T1000 (cell line): ENCODE measurements around the gene METTL14.

Source experiments
- DNase-seq: peaks from one replicate; lab custom pipeline; 2025; ENCODE audit warnings: mixed read lengths; lab: John Stamatoyannopoulos, UW

METTL14 gene

GRCh38 chr4:118734491-118735205, 49.5 kb downstream of the METTL14 start:
- no peak for DNase-seq

GRCh38 chr4:118736900-118737299, 51.7 kb downstream of the METTL14 start:
- DNase-seq: no peak

GRCh38 chr4:118738090-118738489, 52.9 kb downstream of the METTL14 start:
- no peak for DNase-seq

DNA sequence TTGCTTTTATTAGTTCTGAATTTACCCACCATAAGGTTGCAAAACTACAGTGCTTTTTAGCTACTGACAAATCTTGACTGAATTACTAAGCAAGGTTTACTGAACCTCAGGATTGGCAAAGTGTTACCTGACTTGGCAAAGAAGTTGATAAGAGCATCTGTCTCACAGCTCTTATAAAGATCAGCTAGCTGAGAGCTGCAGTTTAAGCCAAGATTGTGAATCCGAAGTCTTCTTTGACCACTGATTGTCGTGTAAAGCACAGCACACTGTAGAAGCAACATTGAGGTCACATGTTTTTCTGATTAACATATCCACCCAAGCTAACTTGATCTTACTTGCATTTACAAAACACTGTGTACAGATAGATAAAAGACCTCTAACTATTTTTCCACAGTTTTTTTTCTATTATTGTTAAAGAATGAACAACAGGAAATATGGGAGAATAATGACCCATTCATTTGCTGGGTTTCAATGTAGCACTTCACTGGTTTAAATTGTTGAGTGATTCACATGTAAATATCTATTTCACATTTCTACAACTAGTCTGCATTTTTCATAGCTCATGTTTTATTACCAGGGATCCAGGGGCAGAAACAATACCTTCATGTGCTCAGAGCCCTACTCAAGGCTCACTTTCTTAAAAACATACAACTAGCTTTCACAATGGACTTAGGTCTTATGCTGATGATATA, 54.0 kb downstream of the METTL14 start:
- DNase-seq: no peak

GRCh38 chr4:118740869-118741268, 55.7 kb downstream of the METTL14 start:
- DNase-seq: no peak

- DNase-seq: no peak
Observed at GRCh38 chr4:118741301-118741855, 56.2 kb downstream of the METTL14 start.

DNA sequence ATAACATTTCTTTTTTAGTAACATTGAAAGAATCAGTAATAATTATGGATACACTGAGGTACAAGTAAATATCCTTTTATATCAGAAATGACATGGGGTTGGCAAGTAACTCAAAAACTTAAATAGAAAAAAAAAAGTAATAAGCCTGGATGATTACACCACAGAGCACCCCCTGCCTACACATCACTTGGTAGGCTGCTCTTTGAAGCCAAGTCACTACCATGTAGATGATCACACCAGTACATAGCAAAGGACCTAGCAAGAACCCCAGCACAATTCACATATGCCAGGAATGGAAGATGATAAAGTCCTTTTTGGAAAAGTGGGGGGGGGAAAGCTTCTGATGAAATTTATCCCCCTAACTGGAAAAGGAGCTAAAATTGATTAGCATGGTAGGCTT, 56.9 kb downstream of the METTL14 start:
- no peak for DNase-seq

DNA sequence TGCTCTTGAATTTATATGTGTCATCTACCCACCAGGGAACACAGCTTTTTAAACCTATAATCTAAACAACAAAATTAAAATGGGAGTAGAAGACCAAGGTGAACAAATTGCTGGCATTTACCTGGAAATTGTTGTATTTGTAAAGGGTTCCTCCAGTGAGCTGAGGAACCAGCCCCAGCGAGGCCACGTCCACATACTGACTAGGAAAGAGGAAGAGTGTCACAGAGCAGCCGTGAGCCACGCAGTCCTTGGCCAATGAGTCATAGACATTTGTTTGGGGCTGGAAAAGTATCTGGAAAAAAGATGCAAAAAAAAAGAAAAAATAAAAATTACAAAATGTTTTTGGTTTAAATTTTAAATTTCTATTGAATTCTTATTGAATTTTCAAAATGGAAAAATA, 58.7 kb downstream of the METTL14 start:
- no peak for DNase-seq

- no peak for DNase-seq
Observed at GRCh38 chr4:118745357-118745756, 60.2 kb downstream of the METTL14 start.

DNA sequence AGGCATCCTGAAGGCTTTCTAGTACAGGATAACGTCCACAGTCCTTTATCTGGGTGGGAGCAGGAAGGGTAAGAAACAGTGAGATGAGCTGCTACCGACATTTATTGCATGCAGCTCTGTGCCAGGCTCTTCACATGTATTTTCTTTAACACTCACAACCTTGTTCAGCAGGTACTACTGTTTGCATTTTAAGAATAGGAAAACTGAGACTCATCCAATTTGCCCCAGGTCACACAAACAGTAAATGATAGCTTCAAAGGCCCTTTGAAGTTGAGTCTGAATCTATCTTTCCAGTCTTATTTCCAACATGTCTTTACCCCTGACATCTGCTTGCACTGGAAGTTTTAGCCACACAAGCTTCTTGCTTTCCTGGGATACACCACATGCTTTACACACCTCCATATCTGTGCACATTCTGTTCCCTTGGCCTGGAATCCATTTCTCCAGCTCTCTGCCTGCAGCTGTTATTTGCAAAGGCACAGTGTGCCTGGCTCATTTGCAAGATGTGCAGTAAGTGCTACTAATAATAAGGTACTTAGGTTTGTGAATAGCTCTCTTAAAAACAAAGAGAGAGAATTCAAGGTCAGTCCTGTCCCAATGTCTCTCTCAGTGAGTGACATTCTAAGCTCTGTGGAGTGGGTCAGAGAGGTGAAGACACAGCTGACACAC, 61.2 kb downstream of the METTL14 start:
- DNase-seq: no peak

DNA sequence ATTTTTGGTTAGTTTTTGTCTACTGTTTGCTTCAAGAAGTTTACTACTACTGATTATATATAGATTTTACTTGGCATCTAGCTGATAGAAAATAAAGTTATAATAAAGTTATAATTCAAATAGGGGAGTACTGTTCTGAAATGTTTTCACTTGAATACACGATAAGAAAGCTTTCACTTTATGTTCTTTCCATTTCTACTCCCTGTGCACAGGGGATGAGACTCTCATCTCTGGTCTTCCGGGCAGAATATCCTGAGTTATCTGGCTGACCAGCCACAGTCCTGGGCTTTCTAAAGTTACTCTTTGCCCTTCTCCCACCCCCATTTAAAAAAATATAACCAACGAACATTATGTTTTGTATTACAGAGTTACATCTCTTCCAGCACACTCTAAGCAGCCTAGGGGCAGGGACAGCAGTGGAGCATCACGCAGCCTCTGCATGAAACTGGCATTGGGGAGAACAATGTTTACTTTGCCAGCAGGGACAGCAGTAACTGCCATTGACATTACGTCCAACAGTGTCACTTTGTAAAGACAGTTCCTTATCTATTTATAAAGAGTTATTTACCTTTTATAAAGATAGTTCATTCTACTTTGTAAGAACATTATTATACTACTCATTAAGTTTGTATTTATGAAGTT, 64.3 kb downstream of the METTL14 start:
- DNase-seq: no peak

- no peak for DNase-seq
Observed at GRCh38 chr4:118751629-118752323, 66.6 kb downstream of the METTL14 start.

DNA sequence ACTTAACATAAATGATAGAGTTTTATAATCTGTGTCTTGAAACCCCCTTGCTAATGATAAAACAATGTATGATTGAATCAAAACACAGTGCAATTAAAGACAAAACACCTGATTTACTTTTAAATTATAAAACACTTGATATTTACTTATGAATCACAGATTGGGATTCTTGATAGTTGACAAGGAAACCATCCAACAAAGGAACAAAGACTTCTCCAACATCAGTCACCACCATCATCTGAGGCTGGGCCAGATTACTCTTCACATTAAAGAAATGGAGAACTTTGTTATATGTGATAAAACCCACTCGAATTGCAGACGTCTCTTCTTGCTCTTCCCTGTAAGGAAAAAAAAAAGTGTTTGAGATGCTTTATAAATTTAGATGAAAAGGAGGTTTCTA, 67.4 kb downstream of the METTL14 start:
- DNase-seq: no peak

- no peak for DNase-seq
Observed at GRCh38 chr4:118753096-118753495, 67.9 kb downstream of the METTL14 start.

DNA sequence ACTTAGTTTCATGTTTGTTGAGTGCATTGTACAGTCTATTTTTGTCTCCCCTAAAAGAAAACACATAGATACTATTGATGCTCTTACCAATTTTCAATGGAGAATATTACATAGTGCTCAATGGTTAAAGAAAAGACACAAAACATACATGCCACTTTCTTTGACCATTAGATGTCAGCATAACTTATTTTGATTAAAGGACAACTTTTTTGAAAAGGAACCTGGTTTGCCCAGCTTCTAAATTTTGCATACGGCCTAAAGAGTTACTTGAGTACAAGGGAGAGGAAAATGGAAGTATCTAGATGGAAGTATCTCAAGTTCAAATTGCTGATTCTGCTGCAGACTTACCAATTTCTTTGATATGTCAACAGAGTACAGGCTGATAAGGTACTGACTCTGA, 68.5 kb downstream of the METTL14 start:
- DNase-seq: no peak

- no peak for DNase-seq
Observed at GRCh38 chr4:118754890-118755289, 69.7 kb downstream of the METTL14 start.

- no peak for DNase-seq
Observed at GRCh38 chr4:118755438-118756226, 70.4 kb downstream of the METTL14 start.

- no peak for DNase-seq
Observed at GRCh38 chr4:118756429-118756828, 71.2 kb downstream of the METTL14 start.

DNA sequence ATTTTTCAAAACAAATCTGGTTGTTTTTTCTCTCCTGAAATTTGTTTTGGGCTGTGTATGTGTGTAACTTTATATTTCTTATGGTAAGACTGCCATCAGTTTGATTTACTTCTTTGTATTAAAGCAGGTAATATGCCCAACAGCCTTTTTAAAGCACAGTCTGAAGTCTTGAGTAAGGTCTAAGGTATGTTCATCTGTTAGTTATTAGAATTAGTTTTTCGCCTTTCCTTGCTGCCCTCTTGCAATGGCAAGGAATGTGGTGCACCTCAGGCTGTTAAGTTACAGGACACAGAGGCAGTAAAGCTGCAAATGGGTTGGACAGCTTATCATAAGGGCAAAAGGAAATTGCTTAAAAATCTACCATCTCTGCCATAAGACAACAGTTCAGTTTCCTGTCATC, 71.8 kb downstream of the METTL14 start:
- DNase-seq: no peak

DNA sequence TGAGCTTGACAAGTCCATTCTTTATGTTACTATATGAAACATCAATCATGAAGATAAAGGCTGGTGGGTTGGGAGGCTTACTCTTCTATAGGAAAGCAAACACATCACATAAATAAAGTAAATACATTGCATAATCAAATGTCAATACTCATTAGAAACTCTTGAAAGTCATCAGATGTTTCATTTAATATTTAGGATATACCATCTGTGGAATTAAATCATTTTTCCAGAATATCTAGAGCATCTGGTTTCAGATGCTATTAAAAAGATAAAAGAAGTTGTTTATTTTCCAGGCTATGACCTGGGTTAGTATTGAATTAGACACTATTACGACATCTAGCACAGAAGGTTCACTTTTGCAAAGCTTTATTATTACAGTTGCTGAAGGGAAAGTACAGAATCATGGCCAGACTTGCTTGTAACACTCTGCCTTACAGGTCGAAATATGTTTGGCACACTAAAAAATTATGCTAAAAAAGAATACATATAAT, 72.6 kb downstream of the METTL14 start:
- DNase-seq: no peak

DNA sequence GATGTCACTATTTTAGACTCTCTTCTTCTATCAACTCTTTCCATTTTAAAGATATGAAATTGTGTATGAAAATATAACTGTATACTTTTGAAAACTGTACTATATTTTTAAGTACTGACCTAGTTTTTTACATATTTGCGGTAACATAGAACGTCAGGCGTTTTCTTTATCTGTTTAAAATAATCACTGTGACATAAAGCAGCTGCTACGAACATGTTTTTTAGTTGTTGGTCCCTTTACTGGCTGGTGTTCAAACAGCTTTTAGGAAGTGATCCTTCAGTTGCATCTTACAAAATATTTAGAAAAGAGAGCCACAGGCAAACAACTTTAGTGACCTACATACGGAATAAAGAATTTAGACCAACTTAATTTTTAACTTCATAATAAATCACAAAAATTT, 73.1 kb downstream of the METTL14 start:
- no peak for DNase-seq
